COR-L47 (cell line): Measurements from ENCODE around the gene PCYT2.

Source experiments
- DNase-seq: peaks from one replicate; lab custom pipeline; 2025; lab: John Stamatoyannopoulos, UW

PCYT2 gene

DNA sequence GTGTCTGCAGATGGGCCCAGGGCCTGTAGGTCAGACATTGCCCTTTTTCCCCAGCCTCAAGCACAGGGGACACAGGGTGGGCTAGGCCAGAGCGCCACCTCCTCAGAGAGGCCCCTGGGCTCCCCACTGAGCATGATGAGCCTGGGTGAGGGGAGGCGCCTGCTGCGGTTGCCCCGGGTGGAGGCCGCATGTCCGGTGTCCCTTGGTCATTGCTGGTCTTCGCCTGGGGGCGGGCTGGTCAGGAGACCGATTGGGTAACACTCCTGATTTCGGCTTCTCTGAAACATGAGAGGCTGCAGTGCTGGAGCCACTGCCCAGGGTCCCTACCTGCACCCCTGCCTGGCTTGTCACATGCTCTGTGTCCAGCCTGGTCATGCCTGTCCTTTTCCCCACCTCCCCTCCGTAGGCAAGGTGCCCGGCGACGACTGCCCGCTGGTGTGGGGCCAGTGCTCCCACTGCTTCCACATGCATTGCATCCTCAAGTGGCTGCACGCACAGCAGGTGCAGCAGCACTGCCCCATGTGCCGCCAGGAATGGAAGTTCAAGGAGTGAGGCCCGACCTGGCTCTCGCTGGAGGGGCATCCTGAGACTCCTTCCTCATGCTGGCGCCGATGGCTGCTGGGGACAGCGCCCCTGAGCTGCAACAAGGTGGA, 11.6 kb downstream of the PCYT2 start:
- DNase-seq, result no peak

DNA sequence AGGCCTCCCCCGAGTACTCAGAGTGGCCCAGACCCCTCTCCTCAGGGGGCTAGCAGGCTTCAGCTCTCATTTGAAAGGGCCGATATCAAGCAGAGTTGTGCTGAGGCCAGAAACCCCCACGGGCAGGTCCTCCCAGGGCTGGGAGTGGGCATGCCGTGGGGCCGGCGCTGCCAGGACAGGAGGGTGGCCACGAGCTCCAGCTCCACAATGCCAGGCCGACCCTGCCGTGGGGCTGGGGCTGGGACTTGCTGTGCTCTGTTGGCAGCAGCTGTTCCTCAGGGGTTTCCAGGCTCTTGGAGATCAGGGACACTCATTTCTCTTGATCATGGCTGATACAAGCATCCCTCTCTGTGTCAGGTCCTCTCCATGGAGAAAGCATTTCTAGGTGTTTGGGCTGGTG, 12.3 kb downstream of the PCYT2 start:
- no peak for DNase-seq

DNA sequence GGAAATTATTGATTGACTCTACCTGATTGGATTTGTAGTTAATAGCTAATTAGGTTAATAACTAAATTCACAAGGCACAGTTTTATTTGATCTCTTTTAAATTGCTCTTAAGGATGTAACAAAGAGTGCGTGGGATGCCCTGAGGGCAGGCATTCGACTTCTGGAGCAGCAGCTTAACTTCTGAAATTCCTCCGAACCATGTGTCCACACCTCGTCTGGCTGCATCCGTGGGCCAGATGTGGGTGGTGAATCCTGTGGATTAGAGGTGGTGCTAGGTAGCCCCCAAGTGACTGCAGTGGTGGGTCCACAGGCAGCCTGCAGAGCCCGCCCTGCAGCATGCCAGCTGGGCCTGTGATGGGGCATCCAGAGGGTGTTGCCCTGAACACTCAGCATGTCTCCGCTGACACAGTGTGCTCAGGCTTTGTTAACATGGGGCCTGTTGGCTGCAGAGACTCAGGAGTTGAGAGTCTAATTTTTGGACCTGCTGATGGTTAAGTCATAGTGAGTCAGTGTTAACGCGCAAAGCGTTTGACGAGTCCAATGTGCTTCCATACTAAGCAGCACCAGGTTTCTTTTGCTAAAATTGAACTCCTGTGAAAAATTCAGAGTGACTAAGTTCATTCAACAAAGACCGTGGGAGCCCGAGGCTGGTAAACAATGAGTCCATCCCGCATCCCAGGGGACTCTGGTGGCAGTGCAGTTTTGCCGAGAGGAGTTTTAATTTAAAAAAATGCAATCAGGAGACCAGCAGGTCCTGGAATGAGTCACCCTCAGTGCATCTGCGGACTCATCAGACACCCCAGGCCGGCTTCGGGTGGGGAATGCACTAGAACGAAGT, 13.0 kb downstream of the PCYT2 start:
- no peak for DNase-seq

DNA sequence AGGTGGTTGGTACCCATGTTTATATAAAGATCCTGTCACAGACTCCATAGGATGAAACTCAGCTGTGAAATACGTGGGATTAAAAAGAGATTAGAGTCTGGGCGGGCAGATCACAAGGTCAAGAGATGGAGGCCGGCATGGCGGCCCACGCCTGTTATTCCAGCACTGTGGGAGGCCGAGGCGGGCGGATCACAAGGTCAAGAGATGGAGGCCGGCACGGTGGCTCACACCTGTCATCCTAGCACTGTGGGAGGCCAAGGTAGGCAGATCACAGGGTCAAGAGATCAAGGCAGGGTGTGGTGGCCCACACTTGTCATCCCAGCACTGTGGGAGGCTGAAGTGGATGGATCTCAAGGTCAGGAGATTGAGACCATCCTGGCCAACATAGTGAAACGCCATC, 15.8 kb downstream of the PCYT2 start:
- DNase-seq, result no peak

DNA sequence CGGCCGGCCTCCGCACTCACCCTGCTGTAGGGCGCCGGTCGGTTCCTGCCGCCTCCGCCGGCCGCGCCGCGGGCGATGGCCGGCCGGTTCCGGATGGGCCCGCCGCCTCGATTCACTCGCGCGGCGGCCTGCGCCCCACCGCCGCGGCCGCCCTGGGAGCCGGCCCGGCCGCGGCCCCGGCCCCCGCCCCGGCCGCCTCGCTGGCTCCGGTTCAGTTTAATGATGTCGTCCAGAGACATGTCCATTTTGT, 20.0 kb downstream of the PCYT2 start:
- DNase-seq, result no peak

DNA sequence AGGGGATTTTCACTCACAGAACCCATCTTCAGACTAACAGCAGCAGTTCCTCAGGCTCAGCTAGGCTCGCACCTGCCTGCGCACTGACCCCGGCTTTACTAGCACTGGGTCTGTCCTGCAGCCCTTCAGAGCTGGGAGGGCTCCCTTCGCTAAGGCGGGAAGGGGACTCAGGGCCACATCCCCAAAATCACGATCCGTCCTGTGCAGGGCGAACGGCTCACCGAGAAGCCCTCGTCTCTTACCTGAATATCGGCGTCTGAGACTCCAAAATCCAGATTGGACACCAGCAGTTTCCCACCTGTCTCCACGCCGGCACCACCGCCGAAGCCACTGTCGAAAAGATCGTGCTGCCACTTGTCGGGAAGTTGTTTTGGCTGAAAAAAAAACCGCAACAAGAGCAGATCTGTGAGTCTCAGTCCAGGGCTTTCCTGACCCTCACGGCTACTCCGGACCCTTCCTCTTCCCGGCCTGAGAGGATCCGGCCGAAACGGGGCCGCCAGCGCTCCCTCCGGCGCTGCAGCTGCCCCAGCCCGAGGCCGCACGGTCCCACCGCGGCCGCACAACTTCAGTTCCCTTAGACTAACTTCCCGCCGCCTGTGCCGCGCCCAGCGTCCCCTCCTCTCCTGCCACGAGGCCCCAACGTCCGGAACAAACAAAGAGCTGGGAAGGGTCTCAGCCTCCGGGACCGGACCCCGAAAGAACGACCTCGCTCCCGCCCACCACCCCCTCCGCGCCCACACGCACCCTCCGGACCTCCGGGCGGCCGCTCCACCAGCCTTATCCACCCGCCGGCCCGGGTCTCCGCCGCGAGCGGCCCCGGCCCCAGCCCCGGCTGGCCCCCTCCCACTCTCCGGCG, 20.5 kb downstream of the PCYT2 start:
- no peak for DNase-seq

DNA sequence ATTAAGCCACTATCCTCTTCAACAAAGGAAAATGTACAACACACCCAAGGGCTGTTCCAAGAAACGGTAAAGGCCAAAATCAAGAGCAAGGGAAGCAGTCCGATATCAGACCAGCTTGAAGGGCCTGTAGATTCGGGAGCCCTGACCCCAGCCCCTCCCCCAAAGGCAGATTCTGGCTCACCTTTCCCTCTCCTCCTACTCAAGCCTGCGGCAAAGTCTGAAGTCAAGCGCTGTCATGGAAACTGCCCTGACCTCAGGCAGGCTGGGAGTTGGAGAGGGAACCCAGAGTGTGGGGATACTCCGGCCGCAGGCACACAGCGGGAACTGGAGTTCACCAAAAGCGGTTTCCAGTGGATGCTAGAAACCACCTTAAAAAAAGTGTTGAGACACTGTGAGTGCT, 21.6 kb downstream of the PCYT2 start:
- DNase-seq, result no peak

DNA sequence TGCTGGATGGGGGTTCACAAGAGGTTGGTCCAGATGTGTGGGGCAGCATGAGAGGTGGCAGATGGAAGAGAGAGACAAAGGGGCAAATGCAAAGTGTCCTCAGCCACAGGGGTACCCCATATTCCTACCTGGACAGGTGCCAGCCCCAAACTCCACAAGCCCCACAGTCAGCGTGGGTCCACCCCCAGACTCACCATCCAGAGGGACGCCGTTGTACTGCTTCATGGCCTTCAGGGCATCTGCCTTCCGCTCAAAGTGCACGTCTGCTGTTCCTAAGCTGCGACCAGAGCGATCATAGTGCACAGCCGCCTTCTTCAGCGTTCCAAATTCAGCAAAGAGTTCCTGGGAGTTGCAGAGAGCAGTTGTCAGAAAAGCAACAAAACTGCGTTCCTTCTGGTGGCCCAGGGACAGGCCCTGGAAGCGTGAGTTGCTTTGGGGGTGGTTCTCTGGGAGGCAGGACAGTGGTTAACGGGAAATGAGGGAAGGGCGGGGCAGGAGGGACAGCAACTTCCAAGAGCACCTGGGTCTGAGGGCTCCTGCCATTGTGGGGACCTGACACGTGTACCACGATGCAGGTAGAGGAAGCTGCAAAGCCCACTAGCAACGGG, 22.1 kb downstream of the PCYT2 start:
- DNase-seq, result no peak

DNA sequence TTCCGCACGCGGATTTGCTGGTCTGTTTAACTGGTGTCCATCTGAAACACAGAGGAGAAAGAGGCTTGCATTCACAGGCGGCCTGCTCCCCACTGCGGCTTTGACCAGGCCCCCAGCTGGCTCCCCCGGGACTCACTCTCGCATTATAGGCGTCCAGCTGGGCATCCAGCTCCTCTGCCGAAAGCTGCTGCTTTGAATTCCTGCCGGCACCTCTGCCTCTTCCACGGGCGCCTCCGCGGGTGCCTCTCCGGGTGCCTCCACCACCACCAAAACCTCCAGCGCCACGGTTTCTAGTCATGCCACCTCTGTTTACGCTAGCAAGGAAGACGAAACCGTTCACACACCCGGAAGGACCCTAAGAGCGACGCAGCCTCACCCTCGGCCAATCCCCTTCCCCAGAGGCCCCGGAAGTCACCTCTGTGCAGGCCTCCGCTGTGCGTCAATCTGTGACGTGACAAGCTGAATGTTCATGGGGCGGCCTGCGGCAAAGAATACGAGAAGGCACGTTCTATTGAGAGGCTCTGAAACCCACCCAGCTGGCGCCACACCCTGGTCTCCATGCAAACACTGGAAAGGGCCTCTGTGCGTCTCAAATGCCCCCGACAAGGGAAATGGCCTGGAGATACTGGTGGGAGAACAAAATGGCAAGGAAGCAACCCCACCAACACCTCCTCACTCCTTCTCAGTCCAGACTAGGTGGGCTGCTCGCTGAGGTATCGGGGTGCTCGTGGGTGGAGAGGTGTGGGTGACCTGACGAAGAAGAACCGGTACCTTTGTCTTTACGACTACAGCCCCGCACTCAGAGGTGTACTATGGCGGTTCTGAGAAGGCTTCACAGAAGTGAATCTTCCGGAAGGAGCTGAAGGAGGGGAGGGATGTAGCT, 22.9 kb downstream of the PCYT2 start:
- DNase-seq, result no peak

DNA sequence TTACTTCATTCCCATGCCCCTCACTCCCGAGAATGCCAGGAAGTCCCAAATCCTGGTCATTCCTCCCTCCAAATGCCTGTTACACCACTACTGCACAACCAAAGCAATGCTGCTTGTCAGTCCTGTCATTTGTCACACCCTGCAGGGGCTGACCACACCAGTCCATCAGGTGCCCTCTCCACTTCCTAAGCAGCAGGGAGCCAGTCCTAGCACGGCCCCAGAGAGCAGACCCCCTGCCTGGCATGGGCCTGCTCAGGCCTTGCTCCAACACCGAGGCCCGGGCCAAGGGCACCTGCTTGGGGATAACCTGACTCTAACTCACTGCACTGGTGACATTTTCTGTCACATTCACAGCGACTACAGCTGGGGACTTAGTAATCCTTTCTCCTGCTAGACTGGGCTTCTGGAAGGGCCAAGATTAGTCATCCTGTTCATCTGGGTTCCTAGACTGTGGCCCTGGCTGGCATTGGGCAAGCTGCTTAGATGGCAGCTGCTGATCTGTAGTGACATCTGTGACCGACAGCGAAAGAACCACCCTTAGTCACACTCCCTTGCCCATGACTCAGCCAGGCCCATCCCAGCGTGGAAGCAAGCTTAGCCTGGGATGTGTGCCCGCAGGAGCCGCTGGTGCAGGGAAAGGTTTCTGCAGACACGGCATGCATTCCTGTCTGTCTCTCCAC, 25.2 kb downstream of the PCYT2 start:
- no peak for DNase-seq

DNA sequence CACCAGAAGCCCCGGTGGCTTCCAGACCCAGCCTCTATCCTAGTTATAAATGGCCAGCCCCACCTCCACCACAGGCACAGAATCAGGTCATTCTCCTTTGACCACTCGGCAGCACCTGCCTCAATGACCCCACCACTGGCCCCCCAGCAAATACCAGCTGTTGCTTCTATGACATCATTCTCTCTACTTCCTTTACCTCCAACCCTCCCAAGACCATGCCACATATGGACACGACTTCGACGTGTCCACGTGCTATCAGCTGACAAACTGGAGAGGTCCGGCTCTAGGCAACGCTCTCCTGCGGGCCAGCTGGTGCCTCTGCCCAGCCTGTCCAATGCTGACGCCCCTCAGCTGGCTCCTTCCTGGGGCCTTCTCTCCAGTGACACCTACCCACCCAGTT, 25.7 kb downstream of the PCYT2 start:
- no peak for DNase-seq

DNA sequence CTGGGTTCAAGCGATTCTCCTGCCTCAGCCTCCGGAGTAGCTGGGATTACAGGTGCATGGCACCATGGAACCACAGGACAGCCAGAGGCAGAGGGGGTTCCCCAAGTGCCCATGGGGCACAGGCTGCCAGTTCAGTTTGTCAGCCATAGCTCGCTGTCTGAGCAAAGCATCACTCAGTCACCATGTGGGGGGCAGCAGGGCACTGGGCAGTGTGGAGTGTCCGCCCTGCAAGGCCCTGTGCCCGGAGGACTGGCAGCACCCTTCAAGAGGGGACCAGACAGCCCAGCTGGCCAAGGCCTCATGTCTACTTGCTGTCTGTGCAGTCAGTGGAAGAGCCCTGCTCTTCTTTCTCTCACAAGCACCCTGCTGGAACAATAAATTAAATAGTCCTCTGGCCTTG, 26.2 kb downstream of the PCYT2 start:
- DNase-seq, result no peak

DNA sequence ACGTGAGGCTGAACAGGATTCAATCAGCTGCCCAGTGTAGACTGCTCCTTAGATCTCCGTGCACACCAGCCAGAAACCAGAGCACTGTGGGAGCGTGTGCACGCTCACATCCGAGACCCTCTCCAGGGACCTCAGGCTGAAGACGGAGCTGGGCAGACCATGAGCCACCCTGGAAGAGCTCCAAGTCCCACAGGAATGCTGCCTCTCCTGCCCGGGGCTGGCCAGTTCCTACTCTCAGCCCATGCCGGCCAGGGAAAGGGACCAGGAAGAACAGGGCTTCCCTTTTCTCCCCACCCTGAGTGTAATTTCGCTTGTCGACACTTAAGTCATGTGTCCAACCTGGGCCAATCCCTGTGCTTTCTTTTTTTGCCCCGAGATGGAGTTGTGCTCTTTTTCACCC, 26.7 kb downstream of the PCYT2 start:
- no peak for DNase-seq

DNA sequence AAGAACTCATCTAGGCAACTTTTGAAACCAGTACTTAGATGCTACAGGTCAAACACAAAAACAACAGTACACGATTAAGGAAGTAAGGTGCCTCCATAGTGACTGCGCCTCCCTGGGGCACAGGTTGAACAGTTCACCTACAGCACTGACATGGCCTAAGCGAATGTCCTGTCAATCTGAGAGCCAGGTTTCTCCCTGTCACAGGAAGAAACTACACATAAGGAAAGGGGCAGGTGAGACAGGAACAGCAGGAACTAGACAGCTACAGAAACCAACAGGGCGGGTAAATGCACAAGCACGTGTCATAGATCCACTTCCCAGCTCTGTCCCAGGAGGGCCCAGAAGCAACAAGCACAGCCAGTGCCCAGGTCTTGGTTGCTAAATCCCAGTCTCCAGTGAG, 32.1 kb downstream of the PCYT2 start:
- no peak for DNase-seq

DNA sequence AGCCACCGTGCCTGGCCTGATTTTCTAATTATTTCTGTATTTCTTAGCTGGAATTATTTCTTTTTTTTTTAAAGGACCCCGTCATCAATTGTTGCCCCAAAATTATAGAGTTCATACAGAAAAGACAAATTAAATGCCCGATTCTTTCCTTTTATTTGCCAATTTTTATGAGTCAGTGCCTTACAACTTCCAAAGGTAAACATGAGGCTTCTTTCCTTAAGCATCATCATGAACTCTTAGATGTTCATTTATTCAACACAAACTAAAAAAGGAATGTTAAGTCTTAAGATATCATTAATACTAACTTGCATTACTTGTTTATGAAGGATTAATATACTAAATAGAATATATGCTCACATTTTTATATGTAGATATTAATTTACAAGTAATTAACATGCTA, 32.9 kb downstream of the PCYT2 start:
- DNase-seq, result no peak

DNA sequence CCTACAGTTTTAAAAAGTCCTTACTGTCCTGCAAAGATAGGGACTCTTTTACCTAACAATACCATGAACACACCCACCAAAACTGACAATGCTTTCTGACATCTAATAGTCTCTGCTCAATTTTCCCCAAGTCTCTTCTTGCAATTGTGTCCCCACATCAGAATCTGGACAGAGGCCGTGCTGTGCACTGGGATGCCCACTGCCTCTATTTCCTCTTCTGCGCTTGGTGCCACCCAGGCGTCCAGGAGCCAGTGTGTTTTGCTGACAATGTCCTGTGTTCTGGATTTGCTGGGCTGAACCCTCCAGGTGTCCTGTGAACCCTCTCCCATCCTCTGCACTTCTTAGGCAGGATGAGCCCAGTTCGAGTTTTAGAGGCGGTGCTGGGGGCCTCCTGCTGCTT, 33.6 kb downstream of the PCYT2 start:
- no peak for DNase-seq

DNA sequence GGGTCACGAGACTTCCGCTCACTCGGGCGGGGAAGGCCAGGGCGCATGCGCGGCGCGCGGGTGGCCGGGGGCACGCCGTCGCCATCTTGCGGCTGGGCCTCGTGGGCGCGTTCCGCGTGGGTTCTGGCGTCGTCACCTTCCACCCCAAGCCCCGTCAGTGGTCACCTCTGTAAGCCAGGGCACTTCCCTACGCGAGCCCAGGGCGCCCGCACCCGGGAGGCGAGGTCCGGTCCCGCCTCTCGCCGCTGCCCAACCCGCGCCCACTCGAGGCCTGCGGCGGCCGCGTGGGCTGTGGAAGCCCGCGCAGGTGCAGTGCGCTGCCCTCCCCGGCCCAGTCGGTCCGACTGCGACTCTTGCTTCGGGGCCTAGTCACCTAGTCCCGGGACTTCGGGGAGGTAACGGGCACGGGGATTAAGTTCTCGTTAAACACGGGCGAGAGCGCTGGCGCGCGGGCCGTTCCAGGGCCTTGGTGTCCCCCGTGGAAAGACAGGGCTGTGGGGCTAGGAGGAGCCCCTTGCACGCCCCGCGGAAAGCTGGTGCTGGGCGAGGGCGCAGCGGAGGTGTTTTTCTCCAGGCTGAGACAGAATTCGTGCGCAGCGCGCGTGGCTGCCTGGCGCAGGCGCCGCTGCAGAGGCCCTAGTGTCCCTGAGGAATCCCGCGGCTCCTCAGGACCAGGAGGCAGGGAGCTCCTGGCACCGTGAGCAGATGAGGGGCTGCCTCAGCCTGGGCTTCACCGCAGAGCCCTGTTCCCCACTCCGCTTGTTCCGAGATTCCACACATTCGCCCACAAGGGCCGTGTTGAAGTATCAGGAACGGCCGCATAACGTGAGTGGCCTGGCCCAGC, 39.6 kb downstream of the PCYT2 start:
- DNase-seq, result peak; percentile 26

DNA sequence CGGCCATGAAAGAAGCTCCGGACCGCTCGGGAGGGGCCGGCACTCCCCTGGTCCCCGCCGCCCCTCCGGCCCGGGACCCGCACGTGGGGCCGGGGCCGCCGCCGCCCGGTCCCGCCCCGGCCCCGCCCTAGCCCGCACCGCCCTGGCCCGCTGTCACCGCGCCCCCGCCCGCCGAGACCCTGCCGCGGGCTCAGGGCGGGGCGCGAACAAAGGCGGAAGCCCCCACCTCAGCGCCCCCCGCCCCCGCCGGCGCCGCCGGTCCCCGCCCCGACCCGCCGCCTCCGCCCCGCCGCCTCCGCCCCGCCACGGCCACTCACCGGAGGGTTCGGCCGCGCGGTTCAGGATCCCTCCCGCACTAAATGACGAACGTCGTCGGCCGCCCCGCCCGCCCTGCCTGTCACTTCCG, 40.2 kb downstream of the PCYT2 start, which contains the start of gene ARHGDIA:
TSS of gene ARHGDIA (minus strand) at position 357 of the 406 bp plus-strand sequence. CDS start 1,407 bp downstream, outside the sequence.
- peak; percentile 82 for DNase-seq

DNA sequence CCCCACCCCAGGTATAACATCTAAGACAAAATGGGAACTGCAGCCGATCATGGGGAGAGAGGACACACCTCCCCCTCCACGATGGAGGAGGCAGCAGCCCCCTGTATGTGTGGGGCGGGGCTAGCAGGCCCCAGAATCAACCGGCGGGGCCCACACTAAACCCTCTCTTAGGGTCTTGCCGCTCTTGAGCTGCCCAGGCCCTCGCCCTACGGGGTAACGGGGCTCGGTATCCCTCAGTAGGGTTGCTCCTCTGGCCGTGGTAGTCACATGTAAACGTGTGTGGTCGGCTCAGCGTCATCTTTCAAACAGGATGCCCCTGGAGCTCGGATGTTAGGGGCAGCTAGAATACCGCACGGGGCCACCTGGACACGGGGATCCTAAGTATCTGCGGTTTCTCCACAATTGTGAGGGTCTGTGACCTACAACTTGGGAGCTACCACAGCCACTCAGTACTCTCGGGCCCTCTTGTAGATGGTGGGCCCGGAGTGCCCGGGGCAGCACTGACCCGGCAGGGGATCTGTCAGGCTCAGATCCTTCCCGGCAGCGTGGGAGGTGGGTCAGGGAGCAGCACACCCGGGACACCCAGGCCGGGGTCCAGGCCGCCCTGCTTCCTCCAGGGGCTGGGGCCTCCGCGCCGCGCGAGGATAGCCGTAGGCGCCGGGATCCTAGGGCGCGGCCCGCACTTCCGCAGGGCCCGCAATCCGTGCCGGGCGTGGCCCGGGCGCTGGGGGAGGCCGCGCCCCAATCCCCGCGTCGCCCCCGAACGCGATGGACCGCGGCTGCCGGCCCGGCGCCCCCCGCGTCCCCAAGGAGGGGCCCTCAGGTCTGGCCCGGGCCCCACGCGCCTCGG, 40.8 kb downstream of the PCYT2 start:
- peak; percentile 25 for DNase-seq
